Umbilical cord (tissue), 2 donors: ENCODE data around the gene SLC6A20. TPM values are rescaled to one million over a fixed set of nuclear protein-coding genes. Genes with fewer than 3 reads are reported as not detected.

Experiments
- DNase-seq: peaks from one replicate; pipeline ENCODE4 v3.0.0-alpha.2; 2015; ENCODE audit warnings: low spot score
- total RNA-seq: library from RNA; depleted of rRNA; stranded (reverse); fragments of >200 nt; gene quantifications from one replicate; pipeline ENCODE4 v1.2.3, GENCODE V29; 2014; ENCODE audit warnings: low replicate concordance; ENCODE audit not compliant: insufficient read depth

The SLC6A20 gene
- total RNA-seq, 1 donor from 2014 or later, result 2.9 TPM

- DNase-seq, result no peak
These were observed 16.3 kb downstream of the SLC6A20 start for GRCh38 chr3:45779746-45780735.

- no peak for DNase-seq
These were observed 17.6 kb downstream of the SLC6A20 start for GRCh38 chr3:45778761-45779201.

- DNase-seq, result no peak
These were observed 18.5 kb downstream of the SLC6A20 start for GRCh38 chr3:45777746-45778386.

GRCh38 chr3:45777111-45777745 is 19.1 kb downstream of the SLC6A20 start:
- no peak for DNase-seq

GRCh38 chr3:45776611-45777010 is 19.7 kb downstream of the SLC6A20 start:
- DNase-seq, result no peak

GRCh38 chr3:45776301-45776595 is 20.1 kb downstream of the SLC6A20 start:
- DNase-seq, result no peak

GRCh38 chr3:45775571-45776300 is 20.6 kb downstream of the SLC6A20 start:
- no peak for DNase-seq

- DNase-seq, result no peak
These were observed 21.5 kb downstream of the SLC6A20 start for GRCh38 chr3:45774581-45775521.

GRCh38 chr3:45773714-45774449 is 22.5 kb downstream of the SLC6A20 start:
- no peak for DNase-seq

- DNase-seq, result no peak
These were observed 23.3 kb downstream of the SLC6A20 start for GRCh38 chr3:45773072-45773471.

- no peak for DNase-seq
These were observed 23.8 kb downstream of the SLC6A20 start for GRCh38 chr3:45772341-45773035.

- no peak for DNase-seq
These were observed 24.5 kb downstream of the SLC6A20 start for GRCh38 chr3:45771831-45772230.

GRCh38 chr3:45771166-45771775 is 25.1 kb downstream of the SLC6A20 start:
- no peak for DNase-seq

GRCh38 chr3:45765958-45766357 is 30.4 kb downstream of the SLC6A20 start:
- DNase-seq, result no peak

GRCh38 chr3:45765266-45765851 is 31.0 kb downstream of the SLC6A20 start:
- no peak for DNase-seq

- DNase-seq, result no peak
These were observed 33.0 kb downstream of the SLC6A20 start for GRCh38 chr3:45763303-45763675.

GRCh38 chr3:45762647-45763302 is 33.6 kb downstream of the SLC6A20 start:
- no peak for DNase-seq

- DNase-seq, result no peak
These were observed 34.5 kb downstream of the SLC6A20 start for GRCh38 chr3:45761831-45762230.
